ENCODE results near the gene EXOC6B. TPM values are rescaled to one million over a fixed set of nuclear protein-coding genes. Genes with fewer than 3 reads are reported as not detected.

The EXOC6B gene
- total RNA-seq, 2 experiments from 2014 or later = 16.9 to 17.5 TPM

- Mint-ChIP-seq H3K4me1 (ENCODE audit: low read depth) (no peaks in the 10 kb centered on the region), H3K27ac (no peak overlapping the region), H3K4me3 (no peak overlapping the region), H3K36me3 (ENCODE audit: low read depth) (no peaks in the 10 kb centered on the region), H3K27me3 (no peaks in the 10 kb centered on the region), H3K9me3 (peaks cover 3% of the 10 kb centered on the region)
- ChIA-PET CTCF (no interaction called here), POLR2A (no interaction called here)
- Histone ChIP-seq H3K9me3 (ENCODE audit: control insufficient read depth in 1 of 2, insufficient read depth in 1 of 2, low read length in 2 of 2) (no peaks in the 10 kb centered on the region), H3K27ac (ENCODE audit: low read depth in 1 of 2, low read length in 2 of 2) (no peak overlapping the region), H3K4me1 (ENCODE audit: insufficient read depth, low read length) (no peaks in the 10 kb centered on the region), H3K36me3 (ENCODE audit: insufficient read depth, low read length) (no peaks in the 10 kb centered on the region), H3K27me3 (ENCODE audit: control insufficient read depth in 1 of 2, insufficient read depth in 2 of 2, low read length in 2 of 2) (no peaks in the 10 kb centered on the region), H3K4me3 (ENCODE audit: low read length) (no peak overlapping the region)
- ATAC-seq (ENCODE audit: poor library complexity) (no peak), DNase-seq (no peak)
- TF ChIP-seq CTCF (IDR thresholded peaks at IDR 0.05) = no peak
- intact Hi-C loops (cut with DNase I, micrococcal nuclease) = no loop called here
These were observed 547.8 kb downstream of the EXOC6B start for GRCh38 chr2:72278046-72278445.

GRCh38 chr2:72276876-72277275 is 549.0 kb downstream of the EXOC6B start:
- POLR2A ChIA-PET = no interaction called here
- Mint-ChIP-seq H3K36me3 (ENCODE audit: low read depth) (no peaks in the 10 kb centered on the region), H3K9me3 (peaks cover 3% of the 10 kb centered on the region), H3K27me3 (no peaks in the 10 kb centered on the region), H3K27ac (no peak overlapping the region), H3K4me3 (no peak overlapping the region), H3K4me1 (ENCODE audit: low read depth) (no peaks in the 10 kb centered on the region)
- no peak for ATAC-seq (ENCODE audit: poor library complexity)
- no peaks in the 10 kb centered on the region for H3K36me3 ChIP-seq (ENCODE audit: insufficient read depth, low read length)
- DNase-seq = no peak
- no peak overlapping the region for H3K4me3 ChIP-seq (ENCODE audit: low read length)
- intact Hi-C loops (cut with DNase I, micrococcal nuclease) = no loop called here
- no peaks in the 10 kb centered on the region for H3K27me3 ChIP-seq (ENCODE audit: control insufficient read depth in 1 of 2, insufficient read depth in 2 of 2, low read length in 2 of 2)
- TF ChIP-seq CTCF (IDR thresholded peaks at IDR 0.05) = no peak
- no peaks in the 10 kb centered on the region for H3K9me3 ChIP-seq (ENCODE audit: control insufficient read depth in 1 of 2, insufficient read depth in 1 of 2, low read length in 2 of 2)
- no peaks in the 10 kb centered on the region for H3K4me1 ChIP-seq (ENCODE audit: insufficient read depth, low read length)
- CTCF ChIA-PET = no interaction called here
- no peak overlapping the region for H3K27ac ChIP-seq (ENCODE audit: low read depth in 1 of 2, low read length in 2 of 2)

GRCh38 chr2:72276356-72276755 is 549.5 kb downstream of the EXOC6B start:
- H3K27me3 Mint-ChIP-seq = no peaks in the 10 kb centered on the region
- no peaks in the 10 kb centered on the region for H3K36me3 Mint-ChIP-seq (ENCODE audit: low read depth)
- H3K4me1 Mint-ChIP-seq (ENCODE audit: low read depth) = no peaks in the 10 kb centered on the region
- peaks cover under 1% of the 10 kb centered on the region for H3K9me3 Mint-ChIP-seq
- intact Hi-C loops (cut with DNase I, micrococcal nuclease) = no loop called here
- Histone ChIP-seq H3K27ac (ENCODE audit: low read depth in 1 of 2, low read length in 2 of 2) (no peak overlapping the region), H3K4me1 (ENCODE audit: insufficient read depth, low read length) (no peaks in the 10 kb centered on the region), H3K4me3 (ENCODE audit: low read length) (no peak overlapping the region), H3K36me3 (ENCODE audit: insufficient read depth, low read length) (no peaks in the 10 kb centered on the region), H3K27me3 (ENCODE audit: control insufficient read depth in 1 of 2, insufficient read depth in 2 of 2, low read length in 2 of 2) (no peaks in the 10 kb centered on the region), H3K9me3 (ENCODE audit: control insufficient read depth in 1 of 2, insufficient read depth in 1 of 2, low read length in 2 of 2) (no peaks in the 10 kb centered on the region)
- ChIA-PET CTCF (no interaction called here), POLR2A (no interaction called here)
- ATAC-seq (ENCODE audit: poor library complexity) (no peak), DNase-seq (no peak)
- H3K27ac Mint-ChIP-seq = no peak overlapping the region
- H3K4me3 Mint-ChIP-seq = no peak overlapping the region
- TF ChIP-seq CTCF (IDR thresholded peaks at IDR 0.05) = no peak
